OCI-M2 (cell line): Measurements from ENCODE around the gene SC5D.

Source experiments
- DNase-seq: peaks from one replicate; lab custom pipeline; 2025; ENCODE audit not compliant: unreplicated experiment; lab: John Stamatoyannopoulos, UW

SC5D gene

DNA sequence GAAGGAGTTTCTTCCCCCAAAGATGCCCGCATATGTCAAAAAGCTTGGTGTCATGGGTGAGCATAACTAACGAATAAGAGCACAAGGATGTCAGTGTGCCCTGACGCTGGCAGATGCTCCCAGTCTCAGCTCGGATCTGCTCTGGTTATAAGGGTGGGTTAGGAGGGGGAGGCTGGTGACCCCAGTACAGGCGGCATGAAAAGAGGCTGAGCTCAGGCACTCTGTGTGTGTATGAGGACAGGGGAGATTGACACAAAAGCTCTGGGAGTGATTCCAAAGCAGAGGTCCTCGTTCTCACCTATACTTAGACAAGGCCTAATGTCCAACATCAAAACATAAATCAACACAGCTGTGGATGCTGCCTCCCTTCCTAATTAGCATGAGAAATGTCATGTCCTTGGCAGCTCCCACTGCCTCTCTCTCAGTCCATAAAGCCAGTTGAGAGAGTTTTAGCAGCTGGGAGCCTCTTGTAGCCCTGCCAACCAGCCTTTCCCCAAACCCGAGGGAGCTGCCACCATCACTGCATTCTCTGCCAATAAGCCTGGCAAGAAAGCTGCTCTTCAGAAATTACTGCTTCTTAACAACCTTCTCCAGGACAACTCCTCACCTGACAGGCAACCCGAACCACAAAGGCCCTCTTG is 59.8 kb downstream of the SC5D start:
- no peak for DNase-seq

DNA sequence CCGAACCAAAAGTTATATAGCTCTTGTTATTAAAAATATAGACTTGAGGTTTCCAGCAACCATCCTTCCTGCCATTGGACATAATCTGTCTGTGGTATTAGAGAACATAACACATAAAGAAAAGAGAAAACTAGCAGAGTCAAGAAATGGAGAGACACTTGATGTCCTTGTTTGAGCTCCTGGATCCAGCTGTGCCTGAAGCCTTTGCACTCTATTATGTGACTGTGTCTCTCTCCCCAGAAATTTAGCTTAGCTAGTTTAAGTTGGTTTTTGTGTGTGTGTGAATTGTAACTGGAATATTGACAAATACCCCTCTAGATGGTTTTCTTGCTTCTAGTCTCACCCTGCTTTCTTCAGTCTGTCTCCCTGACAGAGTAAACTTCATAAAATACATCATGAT is 61.6 kb downstream of the SC5D start:
- DNase-seq = no peak

DNA sequence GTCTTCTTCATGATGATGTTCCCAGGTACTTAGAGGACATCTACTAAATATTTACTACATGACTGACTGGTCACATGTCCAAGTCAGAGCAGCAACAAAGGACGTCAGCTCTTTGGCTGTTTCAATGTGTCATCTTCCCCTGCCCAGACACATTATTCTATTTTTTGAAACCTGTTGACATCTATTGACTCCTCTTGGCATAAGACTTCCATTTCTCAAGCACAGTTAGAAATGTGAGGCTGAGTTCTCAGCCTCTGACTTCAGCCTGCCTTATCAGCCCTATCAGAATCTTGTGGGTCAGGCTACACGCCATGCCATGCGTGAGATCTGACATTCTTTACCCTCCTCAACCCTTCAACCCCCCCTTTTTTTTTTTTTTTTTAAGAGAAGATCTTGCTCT is 63.8 kb downstream of the SC5D start:
- no peak for DNase-seq
